ENCODE results near the gene GNB1.

DNA sequence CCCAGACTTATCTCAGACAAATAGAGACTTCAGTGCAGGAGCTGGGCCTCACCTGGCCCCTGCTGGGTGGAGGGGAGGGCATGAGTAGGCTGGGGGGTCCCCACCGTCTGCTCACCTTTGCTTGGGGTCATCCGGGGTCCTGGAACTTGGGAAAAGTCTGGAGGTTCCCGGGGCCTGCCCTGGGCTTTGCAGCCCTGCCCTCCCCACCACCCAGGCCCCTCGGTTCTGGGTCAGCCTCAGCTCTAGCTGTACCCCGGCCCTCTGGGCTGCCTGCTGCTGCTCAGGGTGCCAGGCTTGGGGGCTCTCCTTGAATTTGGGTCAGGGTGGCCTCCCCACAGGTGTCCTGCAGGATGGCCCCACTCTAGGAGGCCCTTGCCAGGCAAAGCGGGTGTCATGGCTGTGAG is 30.6 kb upstream of the GNB1 start:
- TF ChIP-seq EZH2 (IDR thresholded peaks at IDR 0.05), result no peak
- no peak for TF ChIP-seq POLR2AphosphoS5 (IDR thresholded peaks at IDR 0.05; ENCODE audit: borderline replicate concordance, low read depth, low read length)
